HG02884 (cell line): ENCODE results near the gene NMNAT2.
"Not testable (repeated sequence)": the region's sequence is repeated elsewhere in the genome, so short reads cannot be mapped to it uniquely, and the experiment has no call there.

Source experiments
- ATAC-seq: cut with Tn5 transposase; IDR thresholded peaks from one replicate; pipeline ENCODE4 v1.9.1; 2021; ENCODE audit warnings: mild to moderate bottlenecking, moderate library complexity; ENCODE audit not compliant: unreplicated experiment

Gene NMNAT2

DNA sequence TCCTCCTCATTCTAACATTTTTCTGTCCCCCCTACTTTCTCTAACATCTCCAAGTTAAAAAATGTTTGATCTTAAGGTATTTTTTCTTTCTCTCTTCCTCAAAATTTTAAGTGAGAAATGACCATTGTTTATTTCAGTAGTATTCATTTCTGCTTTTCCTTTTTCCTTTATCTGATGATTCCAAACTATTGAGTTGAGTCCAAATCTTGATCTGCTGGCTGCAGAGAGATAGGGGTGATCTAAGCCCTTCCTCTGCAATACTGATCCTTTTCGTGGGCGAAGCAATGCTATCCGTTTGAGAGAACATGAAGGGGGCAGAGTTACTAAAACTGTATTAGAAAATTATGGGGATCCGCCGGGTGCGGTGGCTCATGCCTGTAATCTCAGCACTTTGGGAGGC, 516 bp upstream of the NMNAT2 start:
- ATAC-seq, result no peak

DNA sequence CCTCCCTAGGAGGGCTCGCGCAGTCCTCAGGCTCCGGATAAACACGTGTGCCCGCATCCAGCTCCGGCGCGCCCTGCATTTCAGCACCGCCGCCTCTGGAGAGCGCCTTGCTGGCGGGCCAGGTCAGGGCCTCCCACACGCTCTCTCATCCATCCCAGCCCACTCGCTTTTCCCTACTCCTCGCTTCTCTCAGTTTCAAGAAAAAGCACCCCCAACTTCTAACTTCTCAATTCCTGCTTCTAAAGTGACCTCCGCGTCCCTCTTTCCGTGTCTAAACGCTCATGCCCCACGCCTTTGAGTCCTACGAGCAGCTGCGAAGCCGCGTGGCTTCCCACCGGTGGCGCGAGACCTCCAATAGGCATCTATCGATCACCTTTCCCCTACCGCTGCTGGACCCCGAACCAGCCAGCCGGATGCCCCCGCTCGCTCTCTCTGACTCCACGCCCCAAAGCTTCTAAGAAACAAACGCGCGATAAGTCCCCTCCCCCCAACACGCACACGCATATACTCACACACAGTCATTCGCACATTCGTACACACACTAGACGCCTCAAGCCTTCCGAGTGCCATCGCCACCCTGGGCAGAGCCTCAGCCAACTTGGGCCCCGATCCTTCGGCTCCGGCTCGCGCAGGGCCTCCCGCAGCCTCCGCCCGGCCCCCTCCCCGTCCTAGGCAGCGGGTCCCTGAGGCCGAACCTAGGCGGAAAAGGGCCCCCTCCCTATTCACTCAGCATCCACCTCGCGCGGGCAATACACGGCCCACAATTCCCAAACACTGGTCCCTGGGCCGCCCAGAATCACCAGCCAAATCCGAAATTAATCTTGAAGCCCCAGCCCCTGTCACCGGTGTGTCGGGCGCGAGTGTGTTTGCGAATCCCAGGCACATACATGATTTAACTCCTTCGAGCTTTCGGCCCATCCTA, 1.1 kb downstream of the NMNAT2 start:
- ATAC-seq, result no peak

- ATAC-seq, result no peak
These were observed 3.8 kb downstream of the NMNAT2 start for GRCh38 chr1:183414365-183414764.

DNA sequence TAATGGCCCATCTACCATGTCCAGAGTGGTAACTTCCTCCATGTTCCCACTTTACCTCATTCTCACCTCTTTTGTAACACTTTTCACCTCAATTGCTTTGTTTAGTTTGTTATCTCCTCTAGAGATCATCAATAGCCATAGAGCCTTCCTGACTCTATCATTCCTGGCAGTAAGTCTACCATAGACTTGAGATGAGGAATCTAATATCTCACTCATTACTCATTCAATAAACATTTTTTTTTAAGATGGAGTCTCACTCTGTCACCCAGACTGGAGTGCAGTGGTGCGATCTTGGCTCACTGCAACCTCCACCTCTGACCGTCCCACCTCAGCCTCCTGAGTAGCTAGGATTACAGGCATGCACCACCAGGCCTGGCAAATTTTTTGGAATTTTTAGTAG, 7.1 kb downstream of the NMNAT2 start:
- no peak for ATAC-seq

- ATAC-seq, result no peak
These were observed 10.2 kb downstream of the NMNAT2 start for GRCh38 chr1:183407961-183408360.

- no peak for ATAC-seq
These were observed 10.7 kb downstream of the NMNAT2 start for GRCh38 chr1:183407474-183407873.

DNA sequence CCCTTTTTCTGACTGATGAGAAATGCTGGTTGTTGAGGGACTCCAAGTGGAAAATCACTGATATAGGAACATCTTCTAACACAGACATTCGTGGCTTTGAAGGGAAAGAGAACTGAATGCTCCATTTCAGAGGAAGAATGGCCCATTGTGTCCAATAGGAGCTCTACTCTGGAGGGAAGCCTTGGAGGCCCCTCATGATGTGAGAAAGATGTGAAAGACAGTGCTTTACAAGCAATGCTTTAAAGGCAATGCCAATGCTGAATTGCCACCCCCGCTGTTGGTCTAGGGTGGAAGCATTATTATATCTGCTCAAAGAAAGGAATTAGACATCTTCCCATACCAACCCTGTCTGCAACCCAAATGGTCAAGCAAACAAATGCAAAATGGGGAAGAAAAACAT, 13.7 kb downstream of the NMNAT2 start:
- ATAC-seq, result no peak

- no peak for ATAC-seq
These were observed 14.7 kb downstream of the NMNAT2 start for GRCh38 chr1:183403498-183403897.

GRCh38 chr1:183401565-183401964, 16.6 kb downstream of the NMNAT2 start:
- not testable (repeated sequence) for ATAC-seq

DNA sequence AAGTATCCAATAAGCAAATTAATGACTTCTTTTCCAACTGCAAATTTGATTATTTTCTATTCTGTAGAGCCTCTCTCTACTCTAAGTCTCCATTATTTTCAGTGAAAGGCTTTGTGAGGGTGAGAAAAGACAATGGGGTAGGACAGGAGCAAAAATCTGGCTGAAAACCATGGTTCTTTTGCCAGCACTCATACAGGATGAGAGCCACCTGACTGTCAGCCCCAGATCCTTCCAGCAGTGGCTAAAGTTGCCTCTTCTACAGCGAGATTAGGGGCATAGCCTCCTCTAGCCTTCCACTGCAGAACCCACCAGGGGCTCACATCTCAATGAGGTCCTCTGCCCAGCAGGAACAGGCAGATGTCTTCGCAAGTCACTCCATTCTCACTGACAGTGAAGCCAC, 23.7 kb downstream of the NMNAT2 start:
- ATAC-seq, result no peak

- ATAC-seq, result no peak
These were observed 26.3 kb downstream of the NMNAT2 start for GRCh38 chr1:183391863-183392262.

DNA sequence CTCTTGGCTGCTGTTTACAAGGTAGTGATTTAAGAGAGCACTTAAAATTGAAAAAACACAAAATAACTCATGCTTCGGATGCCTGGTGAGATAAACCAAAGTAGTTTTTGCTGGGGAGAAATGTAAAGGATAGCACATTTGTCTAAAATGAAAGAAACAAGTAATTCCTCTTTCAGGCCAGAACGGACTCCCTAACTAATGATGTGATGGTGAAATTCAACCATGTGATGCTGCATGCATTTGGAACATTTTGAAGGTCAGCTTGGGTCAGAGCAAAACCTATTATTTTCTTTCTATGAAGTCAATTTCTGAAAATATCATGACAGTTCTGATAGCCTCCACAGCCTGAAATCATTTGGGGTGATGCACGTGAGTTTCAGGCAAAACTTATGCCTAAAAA, 27.6 kb downstream of the NMNAT2 start:
- ATAC-seq, result no peak

GRCh38 chr1:183388735-183389134, 29.4 kb downstream of the NMNAT2 start:
- ATAC-seq, result no peak

DNA sequence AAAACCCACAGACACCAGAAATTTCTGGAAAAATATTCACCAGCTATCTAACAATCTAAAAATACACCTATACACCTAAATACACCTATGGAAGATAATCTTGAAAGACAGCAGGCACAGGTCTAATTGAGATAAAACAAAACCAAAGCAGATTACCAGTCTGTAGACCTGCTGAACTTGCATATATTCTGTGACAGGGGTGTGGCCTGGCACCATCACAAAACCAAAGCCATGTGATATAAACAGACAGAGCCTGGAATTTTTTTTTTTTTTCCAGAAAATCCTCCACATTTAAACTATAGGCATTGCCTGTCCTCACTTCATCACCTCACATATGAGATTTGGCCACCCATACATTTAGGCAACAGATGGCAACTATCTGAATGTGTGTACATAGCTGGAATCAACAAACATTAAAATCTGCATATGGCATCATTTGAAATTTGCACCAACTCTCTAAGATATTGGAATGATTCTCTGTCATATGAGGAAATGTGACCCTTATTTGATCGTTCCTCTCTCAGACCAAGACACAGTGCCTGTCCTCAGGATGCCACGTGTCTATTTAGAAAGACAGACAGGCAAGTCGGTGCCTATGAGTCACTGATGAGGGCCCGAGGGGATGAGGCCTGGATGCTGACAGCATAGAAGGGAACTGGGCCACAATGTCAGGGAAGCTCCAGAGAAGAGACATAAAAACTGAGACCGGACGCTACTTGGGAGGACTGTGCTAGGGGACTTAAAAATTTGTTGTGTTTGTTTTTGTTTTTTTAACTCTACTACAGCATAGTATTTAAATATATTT, 32.6 kb downstream of the NMNAT2 start:
- ATAC-seq, result no peak

DNA sequence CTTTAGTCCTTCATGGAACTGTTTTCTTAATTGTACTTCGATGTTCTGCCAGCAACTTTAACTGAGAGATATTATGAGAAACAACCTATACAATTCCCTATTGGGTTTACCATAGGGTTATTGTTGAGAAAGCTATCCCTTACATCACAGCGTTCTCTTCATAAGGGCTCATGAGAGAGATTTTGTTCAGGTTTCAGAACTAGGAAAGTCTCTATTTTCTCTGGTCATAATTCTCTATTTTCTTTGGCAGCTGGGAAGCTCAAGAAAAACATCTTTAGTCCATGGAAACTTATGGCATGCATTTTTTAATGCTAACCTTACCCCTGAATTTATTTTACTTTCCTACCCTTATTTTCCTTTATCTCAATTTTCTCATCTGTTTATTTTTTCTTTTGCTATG, 38.2 kb downstream of the NMNAT2 start:
- ATAC-seq, result no peak

GRCh38 chr1:183375381-183375780, 42.8 kb downstream of the NMNAT2 start:
- ATAC-seq, result no peak

- ATAC-seq, result no peak
These were observed 43.4 kb downstream of the NMNAT2 start for GRCh38 chr1:183374825-183375224.

DNA sequence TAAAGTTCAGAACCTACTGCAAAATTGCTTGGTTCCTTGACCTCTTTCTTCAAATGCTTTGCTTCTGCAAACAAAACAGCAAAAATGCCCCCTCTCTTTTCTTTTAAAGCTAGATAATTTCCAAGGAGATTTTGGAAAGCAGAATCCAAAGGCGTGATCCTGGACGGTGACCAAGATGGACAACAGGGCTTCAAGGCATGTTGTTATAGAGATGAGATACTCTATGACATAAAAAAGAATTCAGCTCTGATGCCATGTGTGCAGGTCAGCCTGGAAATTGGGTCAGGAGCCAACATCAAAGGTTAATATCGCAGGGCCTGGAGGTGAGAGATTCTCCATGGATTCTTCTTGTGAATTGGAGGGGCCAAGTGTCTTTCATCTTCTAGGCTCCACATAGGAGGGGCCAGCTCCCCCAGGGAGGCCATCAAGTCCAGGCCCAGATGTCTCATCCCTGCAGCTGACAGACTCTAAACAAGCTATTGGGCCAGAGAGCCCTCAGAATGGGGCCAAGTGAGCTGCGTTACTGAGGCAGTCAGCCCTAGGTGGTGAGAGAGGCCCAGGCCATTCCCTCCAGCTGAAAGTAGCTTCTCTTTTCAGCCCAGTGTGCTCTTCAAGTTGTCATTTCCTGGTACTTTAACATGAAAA, 45.5 kb downstream of the NMNAT2 start:
- no peak for ATAC-seq

GRCh38 chr1:183370399-183371058, 47.7 kb downstream of the NMNAT2 start:
- ATAC-seq, result no peak

GRCh38 chr1:183368213-183369108, 49.7 kb downstream of the NMNAT2 start:
- ATAC-seq, result no peak
